K562 (cell line): ENCODE measurements around the gene RBM15. TPM values are rescaled to one million over a fixed set of nuclear protein-coding genes. Genes with fewer than 3 reads are reported as not detected.

Experiments used
- ARHGAP35 ChIP-seq: fragments of 450-650 bp; IDR thresholded peaks from 2 replicates; pipeline ENCODE4 v1.6.1; 2018; ENCODE audit not compliant: partially characterized antibody
- ARNT ChIP-seq, 2 experiments: fragments of 450-650 bp; IDR thresholded peaks; 2 replicates each; pipeline ENCODE4 v1.6.1; 2016; ENCODE audit warnings: mild to moderate bottlenecking in 1 of 2
- C11orf30 ChIP-seq: fragments of 450-650 bp; IDR thresholded peaks from 2 replicates; pipeline ENCODE4 v1.6.1; 2016; ENCODE audit warnings: low read depth, mild to moderate bottlenecking
- CHCHD3 ChIP-seq: fragments of 250-450 bp; sonication (Bioruptor Pico); IDR thresholded peaks from 2 replicates; pipeline ENCODE4 v2.1.2; 2022; ENCODE audit warnings: mild to moderate bottlenecking
- CREB1 ChIP-seq, 2 experiments: sonication (generic) in 1 of 2; formaldehyde crosslinking in 1 of 2; IDR thresholded peaks; 2 replicates each; pipeline versions ENCODE4 v1.6.1 to v1.8.0; 2012 to 2022; ENCODE audit warnings: inconsistent platforms in 1 of 2, mild to moderate bottlenecking in 1 of 2, missing genetic modification reagents in 1 of 2, moderate library complexity in 1 of 2
- FOXA3 ChIP-seq, 2 experiments: fragments of 450-650 bp in 1 of 2; sonication (generic) in 1 of 2; formaldehyde crosslinking; IDR thresholded peaks in 1 of 2; conservative IDR thresholded peaks in 1 of 2; 2 replicates each; pipeline versions ENCODE4 v1.4.0 to v1.8.0; 2020 to 2022; ENCODE audit warnings: mild to moderate bottlenecking in 2 of 2, missing genetic modification reagents in 1 of 2
- MAFG ChIP-seq: fragments of 450-650 bp; conservative IDR thresholded peaks from 2 replicates; pipeline ENCODE4 v1.6.1; 2016; ENCODE audit warnings: missing genetic modification characterization, missing compliant biosample characterization
- MEF2A ChIP-seq: IDR thresholded peaks from 2 replicates; pipeline ENCODE4 v1.6.1; 2011; ENCODE audit warnings: low read depth, mild to moderate bottlenecking, low read length, moderate library complexity; ENCODE audit not compliant: control insufficient read depth
- MIER1 ChIP-seq: fragments of 450-650 bp; IDR thresholded peaks from 2 replicates; pipeline ENCODE4 v1.6.1; 2016; ENCODE audit warnings: antibody characterized with exemption, mild to moderate bottlenecking, low read depth
- NBN ChIP-seq: fragments of 450-650 bp; IDR thresholded peaks from 2 replicates; pipeline ENCODE4 v1.6.1; 2016; ENCODE audit warnings: low read depth, mild to moderate bottlenecking
- NFE2L1 ChIP-seq: fragments of 450-650 bp; IDR thresholded peaks from 2 replicates; pipeline ENCODE4 v1.6.1; 2016; ENCODE audit warnings: missing genetic modification characterization, low read depth, mild to moderate bottlenecking, missing compliant biosample characterization, moderate library complexity, borderline replicate concordance
- PHB ChIP-seq: fragments of 250-450 bp; sonication (Bioruptor Pico); IDR thresholded peaks from 2 replicates; pipeline ENCODE4 v1.5.0; 2021
- PTTG1 ChIP-seq: fragments of 450-650 bp; IDR thresholded peaks from 2 replicates; pipeline ENCODE4 v1.6.1; 2016; ENCODE audit warnings: low read depth, mild to moderate bottlenecking, missing genetic modification characterization, missing compliant biosample characterization
- SRF ChIP-seq, 2 experiments: fragments of 250-450, 450-650 bp in 1 of 2; sonication (Bioruptor Pico) in 1 of 2; sonication (generic) in 1 of 2; formaldehyde crosslinking; IDR thresholded peaks; 2 replicates each; pipeline versions ENCODE4 v1.5.0 to v1.5.1; 2020 to 2022; ENCODE audit warnings: mild to moderate bottlenecking in 1 of 2, missing genetic modification reagents in 1 of 2
- STAG1 ChIP-seq: sonication (generic); formaldehyde crosslinking; IDR thresholded peaks from 2 replicates; pipeline ENCODE4 v1.5.0; 2020; ENCODE audit warnings: missing genetic modification reagents, borderline replicate concordance
- STAT5A ChIP-seq: IDR thresholded peaks from 2 replicates; pipeline ENCODE4 v1.6.1; 2012; ENCODE audit warnings: low read length, inconsistent platforms, borderline replicate concordance
- ZC3H8 ChIP-seq: fragments of 450-650 bp; IDR thresholded peaks from 2 replicates; pipeline ENCODE4 v1.6.1; 2017
- ZNF586 ChIP-seq: fragments of 450-650 bp; formaldehyde crosslinking; conservative IDR thresholded peaks from 2 replicates; pipeline ENCODE4 v1.4.0; 2020; ENCODE audit warnings: mild to moderate bottlenecking, moderate library complexity
- ZSCAN29 ChIP-seq: fragments of 450-650 bp; IDR thresholded peaks from 2 replicates; pipeline ENCODE4 v1.6.1; 2017
- ZZZ3 ChIP-seq: fragments of 450-650 bp; IDR thresholded peaks from 2 replicates; pipeline ENCODE4 v1.6.1; 2016; ENCODE audit warnings: antibody characterized with exemption, mild to moderate bottlenecking, moderate library complexity
- polyA plus RNA-seq, 8 experiments: library from polyadenylated mRNA; depleted of rRNA in 4 of 8; stranded (reverse) in 5 of 8; unstranded in 3 of 8; fragments of >200 nt; fragmentation: Nextera tagmentation in 2 of 8; fragmentation: Illumina TruSeq in 1 of 8; extraction: Ambion mirVana in 2 of 8; extraction: Trizol in 1 of 8; gene quantifications; 2 replicates each; pipeline versions ENCODE4 v1.2.1 to v1.2.3, GENCODE V29; 2011 to 2014; ENCODE audit warnings: inconsistent platforms in 1 of 8, missing spikeins in 1 of 8
- total RNA-seq, 7 experiments: library from RNA; depleted of rRNA in 6 of 7; stranded (reverse); fragments of >200 nt in 6 of 7; fragmentation: Illumina TruSeq in 2 of 7; extraction: Trizol in 2 of 7; gene quantifications; 2 replicates each; pipeline versions ENCODE4 v1.2.1 to v1.2.3, GENCODE V29; 2011 to 2021; ENCODE audit warnings: low replicate concordance in 1 of 7
- TF ChIP-seq, protein P1 (sequence below): sonication (generic); formaldehyde crosslinking; IDR thresholded peaks from 2 replicates; pipeline ENCODE4 v1.8.0; 2022; ENCODE audit warnings: mild to moderate bottlenecking, missing genetic modification reagents
- TF ChIP-seq, protein P2 (sequence below): sonication (generic); formaldehyde crosslinking; IDR thresholded peaks from 2 replicates; pipeline ENCODE4 v1.8.0; 2022; ENCODE audit warnings: mild to moderate bottlenecking, low read depth, missing genetic modification reagents
- TF ChIP-seq, protein P3 (sequence below): sonication (generic); formaldehyde crosslinking; IDR thresholded peaks from 2 replicates; pipeline ENCODE4 v1.9.0; 2022; ENCODE audit warnings: mild to moderate bottlenecking, missing genetic modification reagents
- TF ChIP-seq, protein P4 (sequence below), 2 experiments: fragments of 450-650 bp in 1 of 2; sonication (generic) in 1 of 2; formaldehyde crosslinking; conservative IDR thresholded peaks; 2 replicates each; pipeline versions ENCODE4 v1.4.0 to v1.8.1; 2020 to 2022; ENCODE audit warnings: mild to moderate bottlenecking in 1 of 2, missing genetic modification reagents in 1 of 2
- TF ChIP-seq, protein P5 (sequence below): fragments of 250-450 bp; sonication (Bioruptor Pico); IDR thresholded peaks from 2 replicates; pipeline ENCODE4 v1.5.1; 2021; ENCODE audit warnings: mild to moderate bottlenecking

RBM15 gene
- total and polyA plus RNA-seq, 9 of the 15 experiments (the other 6 are each of a cell fraction or from before 2014, with no cell fraction given) = 2.4 to 63.4 (median 28.2) TPM

DNA sequence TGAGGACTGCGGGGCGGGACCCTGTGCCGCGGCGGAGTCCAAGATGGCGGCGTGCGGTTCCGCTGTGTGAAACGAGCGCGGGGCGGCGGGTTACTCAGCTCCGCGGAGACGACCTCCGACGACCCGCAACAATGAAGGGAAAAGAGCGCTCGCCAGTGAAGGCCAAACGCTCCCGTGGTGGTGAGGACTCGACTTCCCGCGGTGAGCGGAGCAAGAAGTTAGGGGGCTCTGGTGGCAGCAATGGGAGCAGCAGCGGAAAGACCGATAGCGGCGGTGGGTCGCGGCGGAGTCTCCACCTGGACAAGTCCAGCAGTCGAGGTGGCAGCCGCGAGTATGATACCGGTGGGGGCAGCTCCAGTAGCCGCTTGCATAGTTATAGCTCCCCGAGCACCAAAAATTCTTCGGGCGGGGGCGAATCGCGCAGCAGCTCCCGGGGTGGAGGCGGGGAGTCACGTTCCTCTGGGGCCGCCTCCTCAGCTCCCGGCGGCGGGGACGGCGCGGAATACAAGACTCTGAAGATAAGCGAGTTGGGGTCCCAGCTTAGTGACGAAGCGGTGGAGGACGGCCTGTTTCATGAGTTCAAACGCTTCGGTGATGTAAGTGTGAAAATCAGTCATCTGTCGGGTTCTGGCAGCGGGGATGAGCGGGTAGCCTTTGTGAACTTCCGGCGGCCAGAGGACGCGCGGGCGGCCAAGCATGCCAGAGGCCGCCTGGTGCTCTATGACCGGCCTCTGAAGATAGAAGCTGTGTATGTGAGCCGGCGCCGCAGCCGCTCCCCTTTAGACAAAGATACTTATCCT, 430 bp downstream of the RBM15 start (continued):
- no peak for TF ChIP-seq MEF2A
- TF ChIP-seq, protein P1, sequence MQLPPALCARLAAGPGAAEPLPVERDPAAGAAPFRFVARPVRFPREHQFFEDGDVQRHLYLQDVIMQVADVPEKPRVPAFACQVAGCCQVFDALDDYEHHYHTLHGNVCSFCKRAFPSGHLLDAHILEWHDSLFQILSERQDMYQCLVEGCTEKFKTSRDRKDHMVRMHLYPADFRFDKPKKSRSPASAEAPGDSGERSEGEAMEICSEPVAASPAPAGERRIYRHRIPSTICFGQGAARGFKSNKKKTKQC = peak; percentile 73
- no peak for TF ChIP-seq ZSCAN29
- TF ChIP-seq CREB1 (IDR thresholded peaks at IDR 0.05) = peak; percentile 77; the same call in 1 of the 2 replicates
- no peak for TF ChIP-seq CREB1 (CRISPR knock-in tag; IDR thresholded peaks at IDR 0.05)
- TF ChIP-seq MIER1 = no peak
- no peak for TF ChIP-seq ZNF586
- TF ChIP-seq STAT5A = no peak
- TF ChIP-seq, protein P2, sequence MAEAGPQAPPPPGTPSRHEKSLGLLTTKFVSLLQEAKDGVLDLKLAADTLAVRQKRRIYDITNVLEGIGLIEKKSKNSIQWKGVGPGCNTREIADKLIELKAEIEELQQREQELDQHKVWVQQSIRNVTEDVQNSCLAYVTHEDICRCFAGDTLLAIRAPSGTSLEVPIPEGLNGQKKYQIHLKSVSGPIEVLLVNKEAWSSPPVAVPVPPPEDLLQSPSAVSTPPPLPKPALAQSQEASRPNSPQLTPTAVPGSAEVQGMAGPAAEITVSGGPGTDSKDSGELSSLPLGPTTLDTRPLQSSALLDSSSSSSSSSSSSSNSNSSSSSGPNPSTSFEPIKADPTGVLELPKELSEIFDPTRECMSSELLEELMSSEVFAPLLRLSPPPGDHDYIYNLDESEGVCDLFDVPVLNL (CRISPR knock-in tag) = peak; percentile 75; the same call in 1 of the 2 replicates
- no peak for TF ChIP-seq ZZZ3
- TF ChIP-seq SRF (CRISPR knock-in tag; IDR thresholded peaks at IDR 0.05) = no peak
- peak; percentile 85 for TF ChIP-seq C11orf30
- no peak for TF ChIP-seq MAFG
- TF ChIP-seq, protein P3, sequence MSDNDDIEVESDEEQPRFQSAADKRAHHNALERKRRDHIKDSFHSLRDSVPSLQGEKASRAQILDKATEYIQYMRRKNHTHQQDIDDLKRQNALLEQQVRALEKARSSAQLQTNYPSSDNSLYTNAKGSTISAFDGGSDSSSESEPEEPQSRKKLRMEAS (CRISPR knock-in tag) = no peak
- TF ChIP-seq FOXA3 (CRISPR knock-in tag; conservative IDR thresholded peaks at IDR 0.05 in 1 of 2, IDR thresholded peaks at IDR 0.05 in 1 of 2) = peak in 1 of 2 experiments; percentile 30; a peak in 1 of 4 replicates
- TF ChIP-seq ARHGAP35 = no peak
- TF ChIP-seq PTTG1 (tag) = no peak
- TF ChIP-seq CHCHD3 (CRISPR knock-in tag) = no peak
- no peak for TF ChIP-seq STAG1 (CRISPR knock-in tag)
- TF ChIP-seq, protein P4, sequence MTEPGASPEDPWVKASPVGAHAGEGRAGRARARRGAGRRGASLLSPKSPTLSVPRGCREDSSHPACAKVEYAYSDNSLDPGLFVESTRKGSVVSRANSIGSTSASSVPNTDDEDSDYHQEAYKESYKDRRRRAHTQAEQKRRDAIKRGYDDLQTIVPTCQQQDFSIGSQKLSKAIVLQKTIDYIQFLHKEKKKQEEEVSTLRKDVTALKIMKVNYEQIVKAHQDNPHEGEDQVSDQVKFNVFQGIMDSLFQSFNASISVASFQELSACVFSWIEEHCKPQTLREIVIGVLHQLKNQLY (CRISPR knock-in tag; conservative IDR thresholded peaks at IDR 0.05) = no peak
- no peak; the same call in 1 of the 2 replicates for TF ChIP-seq ZC3H8
- TF ChIP-seq NFE2L1 (tag) = no peak
- TF ChIP-seq, protein P5, sequence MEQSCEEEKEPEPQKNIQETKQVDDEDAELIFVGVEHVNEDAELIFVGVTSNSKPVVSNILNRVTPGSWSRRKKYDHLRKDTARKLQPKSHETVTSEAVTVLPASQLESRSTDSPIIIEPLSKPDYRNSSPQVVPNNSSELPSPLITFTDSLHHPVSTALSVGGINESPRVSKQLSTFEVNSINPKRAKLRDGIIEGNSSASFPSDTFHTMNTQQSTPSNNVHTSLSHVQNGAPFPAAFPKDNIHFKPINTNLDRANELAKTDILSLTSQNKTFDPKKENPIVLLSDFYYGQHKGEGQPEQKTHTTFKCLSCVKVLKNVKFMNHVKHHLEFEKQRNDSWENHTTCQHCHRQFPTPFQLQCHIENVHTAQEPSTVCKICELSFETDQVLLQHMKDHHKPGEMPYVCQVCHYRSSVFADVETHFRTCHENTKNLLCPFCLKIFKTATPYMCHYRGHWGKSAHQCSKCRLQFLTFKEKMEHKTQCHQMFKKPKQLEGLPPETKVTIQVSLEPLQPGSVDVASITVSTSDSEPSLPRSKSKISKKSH (CRISPR knock-in tag) = no peak
- peak in 1 of 2 experiments; percentile 80; a peak in 1 of 4 replicates for TF ChIP-seq ARNT (IDR thresholded peaks at IDR 0.05)
- TF ChIP-seq PHB (CRISPR knock-in tag) = no peak
- TF ChIP-seq NBN = peak; percentile 56; the same call in 1 of the 2 replicates
